K562 (cell line): ENCODE measurements around the gene LDLRAD1. TPM values are rescaled to one million over a fixed set of nuclear protein-coding genes. Genes with fewer than 3 reads are reported as not detected.

ENCODE experiments used
- HNRNPH1 ChIP-seq: fragments of 200-400 bp; formaldehyde crosslinking; optimal IDR thresholded peaks from 2 replicates; pipeline ENCODE3; 2017; ENCODE audit warnings: low read depth, mild to moderate bottlenecking, low read length, moderate library complexity
- L3MBTL2 ChIP-seq: fragments of 450-650 bp; IDR thresholded peaks from 2 replicates; pipeline ENCODE4 v1.6.1; 2016; ENCODE audit warnings: mild to moderate bottlenecking, moderate library complexity
- MAX ChIP-seq: sonication (generic); formaldehyde crosslinking; IDR thresholded peaks from 2 replicates; pipeline ENCODE4 v1.9.0; 2022; ENCODE audit warnings: mild to moderate bottlenecking, missing genetic modification reagents
- POLR2H ChIP-seq: IDR thresholded peaks from 2 replicates; pipeline ENCODE4 v1.6.1; 2016; ENCODE audit warnings: missing genetic modification characterization, low read depth, mild to moderate bottlenecking, control low read depth, missing compliant biosample characterization, moderate library complexity
- RB1 ChIP-seq: fragments of 450-650 bp; IDR thresholded peaks from 2 replicates; pipeline ENCODE4 v1.6.1; 2017; ENCODE audit warnings: low read depth, mild to moderate bottlenecking
- STAG1 ChIP-seq: sonication (generic); formaldehyde crosslinking; IDR thresholded peaks from 2 replicates; pipeline ENCODE4 v1.5.0; 2020; ENCODE audit warnings: missing genetic modification reagents, borderline replicate concordance
- TAF7 ChIP-seq: fragments of 450-650 bp; IDR thresholded peaks from 2 replicates; pipeline ENCODE4 v1.6.1; 2016; ENCODE audit warnings: missing genetic modification characterization, missing compliant biosample characterization
- TCF3 ChIP-seq: sonication (generic); formaldehyde crosslinking; IDR thresholded peaks from 2 replicates; pipeline ENCODE4 v1.4.0; 2020; ENCODE audit warnings: mild to moderate bottlenecking, missing genetic modification reagents
- ZNF316 ChIP-seq: fragments of 450-650 bp; IDR thresholded peaks from 2 replicates; pipeline ENCODE4 v1.6.1; 2016
- ZNF780A ChIP-seq: fragments of 250-450 bp; sonication (Bioruptor Pico); IDR thresholded peaks from 2 replicates; pipeline ENCODE4 v1.5.0; 2021; ENCODE audit warnings: mild to moderate bottlenecking
- polyA plus RNA-seq, 8 experiments: library from polyadenylated mRNA; depleted of rRNA in 4 of 8; stranded (reverse) in 5 of 8; unstranded in 3 of 8; fragments of >200 nt; fragmentation: Nextera tagmentation in 2 of 8; fragmentation: Illumina TruSeq in 1 of 8; extraction: Ambion mirVana in 2 of 8; extraction: Trizol in 1 of 8; gene quantifications; 2 replicates each; pipeline versions ENCODE4 v1.2.1 to v1.2.3, GENCODE V29; 2011 to 2014; ENCODE audit warnings: inconsistent platforms in 1 of 8, missing spikeins in 1 of 8
- total RNA-seq, 7 experiments: library from RNA; depleted of rRNA in 6 of 7; stranded (reverse); fragments of >200 nt in 6 of 7; fragmentation: Illumina TruSeq in 2 of 7; extraction: Trizol in 2 of 7; gene quantifications; 2 replicates each; pipeline versions ENCODE4 v1.2.1 to v1.2.3, GENCODE V29; 2011 to 2021; ENCODE audit warnings: low replicate concordance in 1 of 7
- TF ChIP-seq, protein P1 (sequence below): IDR thresholded peaks from 2 replicates; pipeline ENCODE4 v1.6.1; 2014; ENCODE audit warnings: antibody characterized with exemption
- TF ChIP-seq, protein P2 (sequence below): sonication (generic); formaldehyde crosslinking; IDR thresholded peaks from 2 replicates; pipeline ENCODE4 v1.8.1; 2023; ENCODE audit warnings: mild to moderate bottlenecking, missing genetic modification reagents, moderate library complexity
- TF ChIP-seq, protein P3 (sequence below), 2 experiments: fragments of 450-650 bp; formaldehyde crosslinking in 1 of 2; IDR thresholded peaks; 2 replicates each; pipeline versions ENCODE4 v1.4.0 to v1.6.1; 2014 to 2020; ENCODE audit warnings: mild to moderate bottlenecking in 2 of 2, borderline replicate concordance in 1 of 2, low read depth in 1 of 2
- TF ChIP-seq, protein P4 (sequence below): fragments of 200-800 bp; sonication (Bioruptor generic); IDR thresholded peaks from 2 replicates; pipeline ENCODE4 v1.6.1; 2017; ENCODE audit warnings: missing genetic modification characterization, missing compliant biosample characterization

Gene LDLRAD1
- total and polyA plus RNA-seq, 9 of the 15 experiments (the other 6 are each of a cell fraction or from before 2014, with no cell fraction given): not detected

DNA sequence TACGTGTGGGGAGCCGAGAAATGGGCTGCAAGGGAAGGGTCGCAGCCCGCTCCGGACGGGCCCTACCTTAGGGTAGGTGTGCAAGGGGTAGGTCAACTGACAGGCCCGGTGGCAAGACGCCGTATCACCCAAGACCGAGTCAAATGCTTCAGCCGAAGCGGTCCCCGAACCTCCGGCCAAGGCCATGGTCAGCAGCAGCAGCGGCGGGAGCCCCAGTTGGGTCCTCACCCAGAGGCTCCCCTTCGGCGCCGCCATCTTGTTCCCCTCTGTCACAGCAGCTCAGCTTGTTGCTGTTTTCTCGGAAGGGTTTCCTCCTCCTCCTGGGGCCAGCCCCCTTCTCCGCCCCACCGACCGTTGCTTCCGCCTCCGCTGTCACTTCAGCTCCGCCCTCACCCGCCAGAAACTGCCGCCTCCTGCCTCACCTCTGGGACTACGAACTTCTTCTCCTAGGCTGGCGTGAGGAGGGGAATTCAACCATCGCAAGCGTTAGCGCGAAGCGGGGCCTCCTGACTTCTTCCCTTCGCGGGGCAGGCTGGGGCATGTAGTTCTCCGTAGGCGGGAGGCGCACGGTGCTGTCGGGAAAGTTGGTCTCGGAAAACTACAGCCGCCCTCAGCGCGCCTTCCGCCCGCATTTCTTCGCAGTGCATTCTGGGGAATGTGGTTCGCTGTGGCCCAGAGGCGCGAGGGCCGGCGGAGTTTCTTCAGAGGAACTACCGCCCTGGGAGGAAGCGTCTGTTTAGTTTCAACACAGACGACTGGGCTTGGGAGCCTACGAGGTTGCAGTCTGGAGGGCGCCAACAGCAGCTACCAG is 35.2 kb upstream of the LDLRAD1 start, which contains the start of the genes TCEANC2 and TMEM59 (continued):
- peak; percentile 85; the same call in 1 of the 2 replicates for TF ChIP-seq TAF7 (tag)
- TF ChIP-seq STAG1: no peak
- peak; percentile 90 for TF ChIP-seq L3MBTL2
- TF ChIP-seq ZNF316: peak; percentile 10; the same call in 1 of the 2 replicates
- TF ChIP-seq, protein P1, sequence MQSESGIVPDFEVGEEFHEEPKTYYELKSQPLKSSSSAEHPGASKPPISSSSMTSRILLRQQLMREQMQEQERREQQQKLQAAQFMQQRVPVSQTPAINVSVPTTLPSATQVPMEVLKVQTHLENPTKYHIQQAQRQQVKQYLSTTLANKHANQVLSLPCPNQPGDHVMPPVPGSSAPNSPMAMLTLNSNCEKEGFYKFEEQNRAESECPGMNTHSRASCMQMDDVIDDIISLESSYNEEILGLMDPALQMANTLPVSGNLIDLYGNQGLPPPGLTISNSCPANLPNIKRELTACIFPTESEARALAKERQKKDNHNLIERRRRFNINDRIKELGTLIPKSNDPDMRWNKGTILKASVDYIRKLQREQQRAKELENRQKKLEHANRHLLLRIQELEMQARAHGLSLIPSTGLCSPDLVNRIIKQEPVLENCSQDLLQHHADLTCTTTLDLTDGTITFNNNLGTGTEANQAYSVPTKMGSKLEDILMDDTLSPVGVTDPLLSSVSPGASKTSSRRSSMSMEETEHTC: peak; percentile 60; the same call in 1 of the 2 replicates
- no peak for TF ChIP-seq ZNF780A (CRISPR knock-in tag)
- TF ChIP-seq RB1: peak; percentile 63
- peak; percentile 73 for TF ChIP-seq MAX (CRISPR knock-in tag)
- TF ChIP-seq, protein P2, sequence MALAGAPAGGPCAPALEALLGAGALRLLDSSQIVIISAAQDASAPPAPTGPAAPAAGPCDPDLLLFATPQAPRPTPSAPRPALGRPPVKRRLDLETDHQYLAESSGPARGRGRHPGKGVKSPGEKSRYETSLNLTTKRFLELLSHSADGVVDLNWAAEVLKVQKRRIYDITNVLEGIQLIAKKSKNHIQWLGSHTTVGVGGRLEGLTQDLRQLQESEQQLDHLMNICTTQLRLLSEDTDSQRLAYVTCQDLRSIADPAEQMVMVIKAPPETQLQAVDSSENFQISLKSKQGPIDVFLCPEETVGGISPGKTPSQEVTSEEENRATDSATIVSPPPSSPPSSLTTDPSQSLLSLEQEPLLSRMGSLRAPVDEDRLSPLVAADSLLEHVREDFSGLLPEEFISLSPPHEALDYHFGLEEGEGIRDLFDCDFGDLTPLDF (CRISPR knock-in tag): peak; percentile 94; the same call in 1 of the 2 replicates
- TF ChIP-seq HNRNPH1: no peak
- TF ChIP-seq, protein P3, sequence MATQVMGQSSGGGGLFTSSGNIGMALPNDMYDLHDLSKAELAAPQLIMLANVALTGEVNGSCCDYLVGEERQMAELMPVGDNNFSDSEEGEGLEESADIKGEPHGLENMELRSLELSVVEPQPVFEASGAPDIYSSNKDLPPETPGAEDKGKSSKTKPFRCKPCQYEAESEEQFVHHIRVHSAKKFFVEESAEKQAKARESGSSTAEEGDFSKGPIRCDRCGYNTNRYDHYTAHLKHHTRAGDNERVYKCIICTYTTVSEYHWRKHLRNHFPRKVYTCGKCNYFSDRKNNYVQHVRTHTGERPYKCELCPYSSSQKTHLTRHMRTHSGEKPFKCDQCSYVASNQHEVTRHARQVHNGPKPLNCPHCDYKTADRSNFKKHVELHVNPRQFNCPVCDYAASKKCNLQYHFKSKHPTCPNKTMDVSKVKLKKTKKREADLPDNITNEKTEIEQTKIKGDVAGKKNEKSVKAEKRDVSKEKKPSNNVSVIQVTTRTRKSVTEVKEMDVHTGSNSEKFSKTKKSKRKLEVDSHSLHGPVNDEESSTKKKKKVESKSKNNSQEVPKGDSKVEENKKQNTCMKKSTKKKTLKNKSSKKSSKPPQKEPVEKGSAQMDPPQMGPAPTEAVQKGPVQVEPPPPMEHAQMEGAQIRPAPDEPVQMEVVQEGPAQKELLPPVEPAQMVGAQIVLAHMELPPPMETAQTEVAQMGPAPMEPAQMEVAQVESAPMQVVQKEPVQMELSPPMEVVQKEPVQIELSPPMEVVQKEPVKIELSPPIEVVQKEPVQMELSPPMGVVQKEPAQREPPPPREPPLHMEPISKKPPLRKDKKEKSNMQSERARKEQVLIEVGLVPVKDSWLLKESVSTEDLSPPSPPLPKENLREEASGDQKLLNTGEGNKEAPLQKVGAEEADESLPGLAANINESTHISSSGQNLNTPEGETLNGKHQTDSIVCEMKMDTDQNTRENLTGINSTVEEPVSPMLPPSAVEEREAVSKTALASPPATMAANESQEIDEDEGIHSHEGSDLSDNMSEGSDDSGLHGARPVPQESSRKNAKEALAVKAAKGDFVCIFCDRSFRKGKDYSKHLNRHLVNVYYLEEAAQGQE (IDR thresholded peaks at IDR 0.05; ENCODE audit: borderline replicate concordance): peak; percentile 42; the same call in 1 of the 2 replicates
- TF ChIP-seq, protein P3 (CRISPR knock-in tag; IDR thresholded peaks at IDR 0.05; ENCODE audit: low read depth): no peak
- peak; percentile 51 for TF ChIP-seq POLR2H (tag)
- TF ChIP-seq, protein P4, sequence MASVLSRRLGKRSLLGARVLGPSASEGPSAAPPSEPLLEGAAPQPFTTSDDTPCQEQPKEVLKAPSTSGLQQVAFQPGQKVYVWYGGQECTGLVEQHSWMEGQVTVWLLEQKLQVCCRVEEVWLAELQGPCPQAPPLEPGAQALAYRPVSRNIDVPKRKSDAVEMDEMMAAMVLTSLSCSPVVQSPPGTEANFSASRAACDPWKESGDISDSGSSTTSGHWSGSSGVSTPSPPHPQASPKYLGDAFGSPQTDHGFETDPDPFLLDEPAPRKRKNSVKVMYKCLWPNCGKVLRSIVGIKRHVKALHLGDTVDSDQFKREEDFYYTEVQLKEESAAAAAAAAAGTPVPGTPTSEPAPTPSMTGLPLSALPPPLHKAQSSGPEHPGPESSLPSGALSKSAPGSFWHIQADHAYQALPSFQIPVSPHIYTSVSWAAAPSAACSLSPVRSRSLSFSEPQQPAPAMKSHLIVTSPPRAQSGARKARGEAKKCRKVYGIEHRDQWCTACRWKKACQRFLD (CRISPR knock-in tag): 0 out of 2 replicates have a peak, but pooled peaks have one; percentile 60
- TF ChIP-seq TCF3 (CRISPR knock-in tag): peak; percentile 9; the same call in 1 of the 2 replicates
